Stimulated activated CD8-positive, alpha-beta memory T cell treated with anti-CD3 and anti-CD28 coated beads, Interleukin-12 subunit alpha, Interleukin-12 subunit beta, amount 100 ng/mL, for 4 hours (primary cell): ENCODE measurements around the gene GLCCI1.
"Not testable (repeated sequence)": the region's sequence is repeated elsewhere in the genome, so short reads cannot be mapped to it uniquely, and the experiment has no call there.

ENCODE experiments used
- DNase-seq: peaks from one replicate; pipeline ENCODE4 v3.0.0-alpha.2; 2020; ENCODE audit warnings: low read depth

Gene GLCCI1

DNA sequence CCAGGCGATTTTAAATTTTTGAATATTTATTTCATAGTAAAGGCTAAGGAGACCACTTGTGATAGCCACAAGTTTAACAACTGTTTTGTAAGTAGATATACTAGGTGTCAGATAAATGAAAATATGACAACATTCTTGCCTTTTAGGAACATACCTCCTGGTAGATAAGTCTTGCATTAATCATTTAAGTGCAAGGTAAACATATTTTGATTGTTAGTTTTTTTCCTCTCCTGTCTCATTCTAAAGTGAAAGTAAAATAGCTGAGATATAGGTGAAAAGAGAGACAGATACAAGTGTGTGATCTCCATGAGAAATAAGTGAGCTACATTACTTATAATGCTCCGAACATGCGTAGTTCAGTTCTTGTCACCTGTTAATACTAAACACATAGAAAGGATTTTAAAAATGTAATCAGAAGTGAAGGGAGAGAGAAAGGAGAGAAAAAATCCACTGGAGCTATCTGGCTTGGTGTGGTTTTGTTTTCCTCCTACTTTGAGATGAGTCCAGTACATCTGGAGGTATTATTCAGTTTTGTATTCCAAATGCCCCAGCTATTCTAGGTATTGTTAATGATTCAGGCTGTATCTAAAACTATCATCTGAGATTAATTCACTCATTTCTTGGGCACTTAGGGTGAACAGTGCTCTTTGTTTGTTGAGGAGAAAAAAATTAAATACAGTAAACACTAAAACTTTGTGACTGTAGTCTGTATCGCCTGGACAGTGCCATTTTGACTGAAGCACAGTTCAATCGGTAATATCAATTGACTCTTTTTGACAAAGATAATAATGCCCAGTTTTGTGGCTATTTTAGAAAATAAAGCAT lies 21.2 kb downstream of the GLCCI1 start:
- no peak for DNase-seq

DNA sequence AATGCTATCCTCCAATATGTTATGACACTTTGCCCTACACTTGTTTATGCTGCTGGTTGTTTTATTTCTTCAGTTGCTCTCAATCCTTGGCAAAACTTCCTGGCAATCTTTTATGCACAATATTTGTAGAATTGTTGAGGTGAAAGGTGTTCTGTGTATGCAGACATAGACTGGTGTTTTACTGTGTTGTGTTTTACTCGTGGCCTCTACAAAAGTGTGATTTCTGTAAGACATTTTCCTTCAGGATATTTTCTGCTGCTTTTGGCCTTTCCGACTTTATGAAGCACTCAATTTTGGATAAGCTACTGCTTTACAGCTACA lies 21.8 kb downstream of the GLCCI1 start:
- DNase-seq: no peak

DNA sequence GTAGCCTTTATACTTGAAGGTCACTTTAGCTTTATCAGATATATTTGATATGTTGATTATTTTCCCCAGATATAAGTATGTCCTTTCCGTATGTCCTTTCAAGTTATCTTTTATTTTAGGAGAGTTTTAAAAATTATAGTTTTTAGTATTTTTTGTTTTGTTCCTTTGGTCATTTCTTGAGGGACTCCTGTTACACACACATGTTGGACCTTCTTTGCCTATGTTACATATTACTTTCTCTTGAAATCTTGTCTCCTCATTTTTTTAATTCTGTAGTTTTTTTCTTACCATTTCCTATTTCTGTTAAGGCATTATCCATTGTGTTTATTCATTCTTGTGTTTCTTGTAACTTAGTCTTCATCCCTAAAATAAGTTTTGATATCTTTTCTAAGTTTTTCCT lies 23.9 kb downstream of the GLCCI1 start:
- DNase-seq: no peak

DNA sequence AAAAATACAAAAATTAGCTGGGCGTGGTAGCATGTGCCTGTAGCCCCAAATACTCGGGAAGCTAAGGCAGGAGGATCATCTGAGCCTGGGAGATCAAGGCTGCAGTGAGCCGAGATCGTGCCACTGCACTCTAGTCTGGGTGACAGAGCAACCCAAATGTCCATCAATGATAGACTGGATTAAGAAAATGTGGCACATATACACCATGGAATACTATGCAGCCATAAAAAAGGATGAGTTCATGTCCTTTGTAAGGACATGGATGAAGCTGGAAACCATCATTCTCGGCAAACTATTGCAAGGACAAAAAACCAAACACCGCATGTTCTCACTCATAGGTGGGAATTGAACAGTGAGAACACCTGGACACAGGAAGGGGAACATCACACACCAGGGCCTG lies 26.8 kb downstream of the GLCCI1 start:
- not testable (repeated sequence) for DNase-seq

DNA sequence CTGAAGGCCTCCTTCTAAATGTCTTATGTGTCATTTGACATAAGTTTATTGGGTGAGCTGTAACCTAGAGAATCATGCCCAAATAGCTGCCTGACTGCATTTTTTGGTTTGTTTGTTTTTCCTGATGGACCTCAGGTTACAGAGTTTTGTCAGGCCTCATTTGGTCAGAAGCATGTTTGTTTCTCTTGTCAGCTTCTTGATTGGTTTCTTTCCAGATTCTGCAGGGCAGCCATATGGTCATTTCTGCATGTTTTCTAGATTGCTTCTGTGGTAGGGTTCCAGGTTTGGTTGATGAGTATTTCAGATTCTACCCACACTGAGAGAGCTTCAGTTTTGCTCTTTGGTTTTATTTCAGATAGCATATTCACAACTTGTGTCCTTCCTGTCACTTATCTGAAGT lies 28.0 kb downstream of the GLCCI1 start:
- no peak for DNase-seq

DNA sequence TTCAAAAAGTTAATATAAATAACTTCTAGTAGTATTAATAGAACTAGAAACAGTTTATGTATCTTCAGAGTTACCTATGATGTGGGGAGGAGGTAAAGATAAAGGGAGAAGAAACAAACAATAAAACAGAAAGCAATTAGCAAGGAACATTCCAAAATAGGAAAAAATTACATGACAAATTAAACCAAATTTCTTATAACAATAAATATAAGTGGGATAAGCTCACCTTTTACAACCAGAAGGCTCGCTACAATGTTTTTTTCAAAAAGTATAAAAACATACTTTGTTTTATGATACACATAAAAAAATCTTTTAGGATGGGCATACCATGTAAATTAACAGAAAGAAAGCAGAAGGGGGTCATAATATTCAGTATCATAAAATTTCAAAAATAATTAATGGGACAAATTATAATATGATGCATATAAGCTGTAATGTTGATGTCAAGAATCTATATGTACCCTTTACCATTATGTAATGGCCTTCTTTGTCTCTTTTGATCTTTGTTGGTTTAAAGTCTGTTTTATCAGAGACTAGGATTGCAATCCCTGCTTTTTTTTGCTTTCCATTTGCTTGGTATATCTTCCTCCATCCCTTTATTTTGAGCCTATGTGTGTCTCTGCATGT lies 31.8 kb downstream of the GLCCI1 start:
- no peak for DNase-seq

DNA sequence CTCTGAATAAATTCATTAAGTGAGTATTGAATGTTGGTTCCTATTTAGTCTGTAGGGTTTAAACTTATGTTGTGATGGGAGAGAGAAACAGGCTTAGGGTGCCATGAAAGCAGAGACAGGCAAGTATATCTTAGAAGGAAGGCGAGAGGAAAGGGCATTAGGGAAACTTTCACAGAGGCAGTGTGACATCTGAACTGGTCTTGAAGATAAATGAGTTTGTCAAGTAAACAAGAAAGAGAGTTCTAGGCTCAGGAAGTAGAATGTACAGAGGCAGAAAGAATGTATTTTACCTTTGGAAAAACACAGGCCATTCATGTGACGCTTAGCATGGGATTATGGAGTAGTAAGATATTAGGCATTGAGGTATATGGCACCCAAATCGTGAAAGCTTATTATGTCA lies 34.5 kb downstream of the GLCCI1 start:
- DNase-seq: no peak

DNA sequence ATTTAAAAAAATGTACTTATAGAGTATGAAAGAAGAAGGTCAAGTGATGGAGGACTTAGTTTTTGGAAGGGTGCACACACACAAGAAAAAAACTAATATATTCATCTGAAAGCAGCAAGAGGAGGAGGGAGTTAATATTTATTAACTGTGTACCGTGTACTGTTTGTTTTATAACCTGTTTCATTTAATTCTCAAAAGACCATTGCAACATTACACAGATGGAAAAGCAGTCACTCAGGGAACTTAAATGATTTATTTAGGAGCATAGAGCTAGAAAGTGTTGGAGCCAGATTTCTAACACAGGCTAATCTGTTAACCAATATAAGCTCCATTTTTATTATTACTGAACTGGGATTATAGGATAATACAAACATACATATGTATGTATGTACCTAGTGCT lies 36.7 kb downstream of the GLCCI1 start:
- no peak for DNase-seq

DNA sequence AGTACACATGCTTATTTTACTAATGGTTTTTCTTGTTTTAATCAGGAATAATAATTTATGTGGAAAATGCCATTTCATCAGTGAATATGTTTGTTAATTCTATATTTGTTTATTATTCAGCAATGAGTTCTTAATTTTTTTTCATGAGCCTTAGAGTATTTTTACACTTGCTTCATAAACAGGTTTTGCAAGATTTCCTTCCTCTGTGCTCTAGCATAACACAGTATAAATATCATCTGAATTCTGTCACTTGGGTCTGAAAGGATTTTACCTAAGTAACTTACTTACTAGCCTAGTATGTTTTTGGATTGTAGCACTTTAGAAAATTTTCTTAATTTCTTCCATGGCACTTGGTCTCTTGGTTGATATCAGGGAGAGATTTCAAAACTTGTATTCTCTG lies 45.8 kb downstream of the GLCCI1 start:
- DNase-seq: no peak

DNA sequence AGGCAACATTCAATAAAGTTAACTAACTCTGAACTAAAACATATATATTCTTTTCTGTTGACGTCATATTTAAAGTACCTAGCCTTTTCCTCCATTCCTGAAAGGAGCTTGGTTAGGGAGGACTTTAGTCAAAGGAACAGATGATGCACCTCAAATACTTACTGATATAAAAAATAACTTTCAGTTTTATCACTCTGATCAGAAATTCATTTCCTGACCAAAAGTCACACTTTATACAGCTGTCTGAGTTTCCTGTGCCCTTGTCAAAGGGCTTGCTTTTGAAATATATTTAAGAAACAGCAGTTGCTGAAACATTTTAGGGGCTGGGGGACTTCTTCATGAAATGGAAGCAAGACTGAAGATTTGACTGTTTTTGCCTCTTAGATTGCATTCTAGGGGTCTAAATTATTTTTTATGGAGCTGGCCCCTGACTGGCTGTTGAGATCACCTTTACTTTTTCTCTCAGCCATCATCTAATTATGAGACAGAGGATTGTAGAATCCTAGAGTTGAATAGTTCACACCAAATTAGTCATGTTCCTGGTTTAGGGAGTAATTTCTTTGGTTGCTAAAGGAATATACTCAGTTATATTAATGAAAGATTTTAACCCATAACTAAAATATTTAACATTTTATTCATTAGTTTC lies 46.6 kb downstream of the GLCCI1 start:
- no peak for DNase-seq

DNA sequence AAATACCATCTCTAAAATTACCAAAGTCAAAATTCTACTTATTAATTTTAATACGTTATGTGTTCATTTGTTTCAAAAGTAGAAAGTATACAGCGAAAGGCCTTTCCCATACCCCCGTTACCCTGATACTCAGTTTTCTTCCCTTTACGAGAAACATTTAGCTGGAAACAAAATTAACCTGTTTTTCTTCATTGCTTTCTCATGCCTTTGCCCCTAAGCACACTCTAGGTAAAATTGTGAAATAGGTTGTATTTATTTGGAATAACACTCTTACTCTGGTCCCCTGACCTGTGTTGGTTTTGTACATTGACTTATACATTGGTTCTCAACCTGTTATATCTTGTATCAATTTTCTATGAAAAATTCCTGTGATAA lies 47.1 kb downstream of the GLCCI1 start:
- no peak for DNase-seq

DNA sequence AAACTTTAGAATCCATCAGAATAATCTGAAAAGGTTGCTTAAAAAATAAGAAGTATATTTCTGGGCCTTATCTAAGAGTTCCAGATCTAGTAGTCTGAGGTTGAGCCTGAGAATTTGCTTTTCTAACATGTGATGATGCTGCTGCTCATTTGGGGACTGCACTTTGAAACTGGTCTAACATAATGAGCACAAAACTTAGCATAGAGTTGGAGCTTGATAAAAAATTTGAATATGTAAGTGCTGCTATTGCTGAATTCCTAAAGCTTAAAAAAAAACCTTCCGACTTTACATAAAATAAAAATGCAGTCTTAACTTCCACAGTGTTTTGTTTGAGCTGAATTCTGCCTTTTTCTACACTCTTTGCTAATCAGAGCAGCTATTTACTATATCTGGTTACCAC lies 48.8 kb downstream of the GLCCI1 start:
- DNase-seq: no peak

DNA sequence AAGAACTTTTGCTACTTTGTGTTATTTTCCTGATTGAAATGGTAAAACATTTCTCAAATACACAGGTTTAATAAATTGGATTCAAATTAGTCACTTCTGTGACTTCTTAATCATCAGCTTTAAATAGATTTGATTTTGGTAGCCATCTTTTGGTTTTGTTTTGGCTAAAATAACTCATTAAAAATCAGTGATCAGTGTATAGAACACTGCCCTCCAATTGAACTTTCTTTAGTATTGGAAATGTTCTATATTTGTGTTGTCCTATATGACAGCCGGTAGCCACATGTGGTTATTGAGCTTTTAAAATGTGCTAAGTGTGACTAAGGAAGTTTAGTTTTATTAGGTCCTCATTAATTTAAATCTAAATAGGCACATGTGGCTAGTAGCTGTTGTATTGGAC lies 50.4 kb downstream of the GLCCI1 start:
- DNase-seq: no peak

DNA sequence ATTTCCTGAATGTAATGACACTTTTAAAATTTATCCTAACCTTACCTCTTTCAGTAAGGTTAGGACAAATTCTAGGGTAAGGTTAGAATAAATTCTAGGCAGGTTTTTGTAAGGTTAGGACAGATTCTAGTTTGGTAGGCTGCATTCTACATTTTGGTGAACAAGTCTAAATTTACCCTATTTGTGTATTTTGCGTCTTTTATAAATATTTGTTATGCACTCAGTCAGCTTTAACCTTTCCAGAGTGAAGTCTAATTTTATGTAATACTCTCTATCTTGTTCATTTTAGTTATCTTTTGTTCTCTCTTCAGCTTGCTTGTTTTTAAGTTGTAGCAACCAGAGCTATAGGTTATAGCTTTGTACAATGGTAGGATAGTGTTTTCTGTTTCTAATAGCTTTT lies 54.0 kb downstream of the GLCCI1 start:
- no peak for DNase-seq

DNA sequence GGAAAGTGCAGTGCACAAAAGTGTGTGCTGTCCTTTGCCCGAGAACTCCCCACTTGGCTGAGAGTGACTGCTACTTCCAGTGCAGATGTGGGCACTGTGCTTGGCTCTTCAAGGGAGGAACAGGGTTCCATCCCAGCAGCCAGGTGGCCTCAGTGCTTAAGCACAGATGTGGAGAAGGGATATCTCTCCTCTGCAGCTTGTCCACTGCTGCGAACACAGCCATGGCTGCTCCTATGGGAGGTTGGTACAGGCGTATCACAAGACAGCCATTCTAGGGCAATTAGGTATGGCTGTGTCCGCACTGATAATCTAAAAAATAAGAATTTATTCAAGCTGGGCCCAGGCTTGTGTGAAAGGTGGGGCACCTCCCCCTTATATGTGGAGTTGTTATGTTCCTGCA lies 66.6 kb downstream of the GLCCI1 start:
- DNase-seq: no peak

DNA sequence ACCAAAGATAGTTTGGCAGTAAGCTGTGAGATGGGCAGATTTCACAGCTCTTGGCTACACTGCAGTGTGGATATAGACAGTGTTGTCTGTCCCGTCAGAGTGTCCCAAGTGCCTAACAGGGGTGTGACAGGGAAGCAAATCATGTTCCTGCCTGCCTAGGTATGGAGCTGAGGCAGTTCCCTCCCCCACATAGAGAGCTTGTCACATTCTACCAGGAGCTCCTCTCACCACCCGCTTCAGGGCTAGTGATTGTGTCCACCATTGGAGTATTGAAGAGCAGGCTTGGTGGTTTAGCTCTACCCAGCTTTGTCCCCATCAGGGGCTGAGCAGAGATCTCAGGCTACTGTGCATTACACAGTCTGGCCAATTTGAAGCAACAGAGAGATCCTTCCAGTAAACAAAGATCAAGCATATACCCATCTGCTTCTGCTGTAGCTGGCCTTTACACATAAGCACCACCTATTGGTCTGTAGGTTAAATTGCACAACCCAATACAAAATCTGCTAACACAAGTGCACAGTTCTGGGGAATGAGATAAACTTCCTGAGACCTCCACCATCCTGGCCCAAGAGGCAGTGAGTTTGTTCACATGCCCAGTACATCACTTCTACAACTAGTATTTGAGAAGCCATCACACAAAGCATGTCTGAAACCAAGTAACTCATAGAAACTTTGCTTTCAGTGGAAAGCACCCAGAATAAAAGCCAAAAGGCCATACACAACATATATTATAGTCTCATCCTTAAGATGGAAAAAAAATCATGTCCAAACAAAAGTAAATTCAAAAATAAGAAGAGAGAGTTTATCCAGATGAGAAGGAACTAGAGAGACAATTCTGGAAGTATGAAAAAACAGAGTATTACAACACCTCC lies 67.3 kb downstream of the GLCCI1 start:
- DNase-seq: no peak

DNA sequence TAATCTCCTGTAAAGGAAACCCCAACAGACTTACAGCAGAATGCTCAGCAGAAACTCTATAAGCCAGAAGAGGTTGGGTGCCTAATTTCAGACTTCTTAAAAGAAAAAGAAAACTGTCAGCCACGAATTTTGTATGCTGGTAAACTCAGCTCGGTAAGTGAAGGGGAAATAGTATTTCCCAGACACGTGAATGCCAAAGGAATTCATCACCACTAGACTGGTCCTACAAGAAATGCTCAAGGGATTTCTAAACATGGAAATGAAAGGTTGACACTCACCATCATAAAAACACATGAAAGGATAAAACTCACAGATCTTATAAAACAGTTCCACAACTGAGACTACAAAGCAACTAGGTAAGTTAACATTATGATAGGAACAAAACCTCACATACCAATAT lies 68.6 kb downstream of the GLCCI1 start:
- no peak for DNase-seq

DNA sequence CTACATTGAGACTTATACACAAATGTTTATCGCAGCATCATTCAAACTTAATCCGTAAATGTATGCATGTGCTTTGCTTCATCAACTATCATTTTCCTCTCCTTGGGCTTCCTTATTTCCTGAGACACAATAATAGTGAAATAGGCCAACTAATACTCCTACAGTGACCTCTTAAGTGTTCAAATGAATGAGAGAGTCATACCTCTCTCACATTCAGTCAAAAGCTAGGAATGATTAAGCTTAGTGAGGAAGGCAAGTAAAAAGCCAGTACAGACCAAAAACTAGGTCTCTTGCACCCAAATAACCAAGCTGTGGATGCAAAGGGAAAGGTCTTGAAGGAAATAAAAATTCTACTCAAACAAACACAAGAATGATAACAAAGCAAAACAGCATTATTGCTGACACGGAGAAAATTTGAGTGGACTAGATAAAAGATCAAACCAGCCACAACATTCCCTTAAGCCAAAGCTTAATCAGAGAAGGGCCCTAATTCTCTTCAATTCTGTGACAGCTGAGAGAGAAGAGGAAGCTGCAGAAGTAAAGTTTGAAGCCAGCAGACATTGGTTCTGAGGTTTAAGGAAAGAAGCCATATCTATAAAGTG lies 72.3 kb downstream of the GLCCI1 start:
- no peak for DNase-seq

DNA sequence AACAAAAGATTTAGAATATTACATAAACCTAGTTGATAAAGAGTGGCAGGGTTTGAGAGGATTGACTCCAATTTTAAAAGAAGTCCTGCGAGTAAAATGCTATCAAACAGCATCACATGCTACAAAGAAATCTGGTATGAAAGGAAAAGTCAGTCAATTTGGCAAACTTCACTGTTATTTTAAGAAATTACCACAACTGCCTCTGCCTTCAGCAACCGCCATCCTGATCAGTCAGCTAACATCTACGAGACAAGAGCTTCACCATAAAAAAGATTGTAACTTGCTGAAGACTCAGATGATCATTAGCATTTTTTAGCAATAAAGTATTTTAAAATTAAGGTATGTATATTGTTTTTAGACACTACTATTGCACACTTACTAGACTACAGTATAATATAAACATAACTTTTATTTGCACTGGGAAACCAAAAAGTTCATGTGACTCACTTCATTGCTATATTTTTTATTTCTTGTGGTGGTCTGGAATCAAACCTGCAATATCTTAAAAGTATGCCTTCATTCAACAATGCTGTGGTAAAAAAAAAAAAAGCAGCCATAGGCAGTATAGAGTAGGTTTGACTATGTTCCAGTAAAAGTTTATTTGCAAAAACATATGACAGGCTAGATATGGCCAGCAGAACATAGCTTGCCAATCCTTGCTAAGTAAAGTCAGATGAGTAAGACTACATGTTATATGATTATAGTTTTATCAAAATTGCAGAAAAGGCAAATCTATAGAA lies 74.4 kb downstream of the GLCCI1 start:
- no peak for DNase-seq

DNA sequence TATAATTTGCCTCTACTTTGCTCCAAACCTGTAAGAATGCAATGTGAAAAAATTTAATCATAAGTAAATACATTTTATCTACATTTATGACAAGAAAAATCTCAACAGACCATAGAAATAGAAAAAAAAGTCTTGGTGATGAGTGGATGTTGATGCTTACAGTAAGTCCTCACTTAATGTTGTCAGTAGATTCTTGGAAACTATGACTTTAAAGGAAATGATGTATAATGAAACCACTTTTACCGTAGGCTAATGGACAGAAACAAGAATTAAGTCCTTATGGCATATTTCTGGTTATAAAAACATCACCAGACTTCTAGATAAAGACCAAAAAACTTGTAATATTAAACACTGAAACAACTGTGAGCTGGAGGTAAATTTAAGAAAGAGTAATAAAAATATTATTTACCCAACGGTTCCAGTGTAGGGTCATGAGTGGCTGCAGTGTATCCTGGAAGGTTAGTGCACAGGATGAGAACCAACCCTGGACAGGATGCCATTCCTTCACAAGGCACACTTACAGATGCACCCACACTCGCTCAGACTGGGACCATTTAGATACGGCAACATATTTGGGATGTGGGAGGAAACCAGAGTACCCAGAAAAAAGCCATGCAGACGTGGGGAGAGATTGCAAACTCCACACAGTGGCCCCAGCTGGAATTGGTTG lies 76.3 kb downstream of the GLCCI1 start:
- no peak for DNase-seq

DNA sequence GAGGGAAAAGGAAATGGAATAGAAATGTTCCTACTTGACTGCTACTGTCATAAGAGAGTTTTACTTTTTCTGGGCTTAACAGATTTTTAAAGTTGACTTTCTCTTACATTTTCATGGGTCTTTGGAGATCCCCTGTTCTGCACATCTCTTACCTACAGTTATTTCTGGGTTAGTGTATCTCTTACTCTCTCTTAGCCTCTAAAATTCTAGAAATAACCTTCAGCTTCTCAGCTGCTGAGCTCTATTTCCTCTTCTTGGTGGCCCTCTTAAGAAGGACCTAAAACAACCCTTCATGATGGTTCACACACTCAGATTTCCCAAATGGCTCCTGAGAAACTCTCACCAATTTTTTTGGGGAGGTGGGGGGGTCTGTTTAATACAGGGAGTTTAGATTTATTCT lies 79.5 kb downstream of the GLCCI1 start:
- not testable (repeated sequence) for DNase-seq
